OCI-LY7 (cell line): ENCODE results near the gene UBXN11. TPM values are rescaled to one million over a fixed set of nuclear protein-coding genes. Genes with fewer than 3 reads are reported as not detected.

Source experiments
- BruUV-seq: library from RNA; stranded (reverse); fragments of 400-500 nt; replicated peaks from 2 replicates; lab custom pipeline; 2021; lab: Mats Ljungman, UMichigan
- CTCF ChIA-PET: fragments of 300-600 bp; sonication (Branson Sonifier 250); formaldehyde crosslinking; loops from one replicate; lab custom pipeline; 2022; ENCODE audit warnings: antibody characterized with exemption; ENCODE audit not compliant: unreplicated experiment; lab: Charles Lee
- POLR2A ChIA-PET: fragments of 300-600 bp; sonication (Branson Sonifier 250); formaldehyde crosslinking; loops from one replicate; lab custom pipeline; 2022; ENCODE audit warnings: antibody characterized with exemption; lab: Charles Lee
- DNase-seq: peaks from one replicate; pipeline ENCODE4 v3.0.0-alpha.2; 2015; ENCODE audit warnings: low spot score
- H2AFZ ChIP-seq: fragments of 200-600 bp; sonication (generic), shearing (Covaris generic); 2 replicates; pipeline ENCODE4 v1.6.1; 2014; ENCODE audit warnings: mild to moderate bottlenecking, antibody characterized with exemption, low read length, moderate library complexity
- H3K27ac ChIP-seq: fragments of 200-600 bp; sonication (generic); 2 replicates; pipeline ENCODE4 v1.5.1; 2014; ENCODE audit warnings: mixed run types, low read depth, mild to moderate bottlenecking, moderate library complexity, low read length, inconsistent platforms; ENCODE audit not compliant: poor library complexity, severe bottlenecking
- H3K36me3 ChIP-seq: fragments of 200-600 bp; sonication (generic); 2 replicates; pipeline ENCODE4 v1.6.1; 2014; ENCODE audit warnings: mild to moderate bottlenecking, antibody characterized with exemption, low read length, moderate library complexity, mixed read lengths; ENCODE audit not compliant: insufficient read depth
- H3K4me1 ChIP-seq: fragments of 200-600 bp; sonication (generic); 2 replicates; pipeline ENCODE4 v1.5.1; 2014; ENCODE audit warnings: mild to moderate bottlenecking, low read length; ENCODE audit not compliant: insufficient read depth, poor library complexity, severe bottlenecking
- H3K4me2 ChIP-seq: fragments of 200-600 bp; sonication (generic); 2 replicates; pipeline ENCODE4 v1.6.1; 2014; ENCODE audit warnings: mild to moderate bottlenecking, low read length
- H3K4me3 ChIP-seq: fragments of 200-600 bp; sonication (generic); 2 replicates; pipeline ENCODE4 v1.5.1; 2014; ENCODE audit warnings: mild to moderate bottlenecking, low read depth, low read length; ENCODE audit not compliant: poor library complexity, severe bottlenecking
- H3K79me2 ChIP-seq: fragments of 200-600 bp; sonication (generic); 2 replicates; pipeline ENCODE4 v1.6.1; 2016; ENCODE audit warnings: low read depth, mild to moderate bottlenecking, low read length, moderate library complexity, mixed read lengths; ENCODE audit not compliant: insufficient read depth
- H3K9me2 ChIP-seq: fragments of 200-600 bp; sonication (generic); 2 replicates; pipeline ENCODE4 v1.6.1; 2016; ENCODE audit warnings: mild to moderate bottlenecking, low read length, mixed read lengths; ENCODE audit not compliant: insufficient read depth
- H3K9me3 ChIP-seq: fragments of 200-600 bp; sonication (generic); 2 replicates; pipeline ENCODE4 v1.6.1; 2014; ENCODE audit warnings: mild to moderate bottlenecking, mixed run types, low read length, mixed read lengths
- H4K20me1 ChIP-seq: fragments of 200-600 bp; sonication (generic); 2 replicates; pipeline ENCODE4 v1.6.1; 2014; ENCODE audit warnings: mild to moderate bottlenecking, antibody characterized with exemption, low read length, moderate library complexity, mixed read lengths; ENCODE audit not compliant: insufficient read depth
- CTCF ChIP-seq: fragments of 200-600 bp; sonication (generic); conservative IDR thresholded peaks from 2 replicates; pipeline ENCODE4 v1.5.1; 2014; ENCODE audit warnings: mild to moderate bottlenecking, antibody characterized with exemption, low read length, moderate library complexity, mixed read lengths
- EZH2phosphoT487 ChIP-seq: fragments of 200-600 bp; sonication (generic); IDR thresholded peaks from 2 replicates; pipeline ENCODE4 v1.6.1; 2018; ENCODE audit warnings: low read depth, borderline replicate concordance, mild to moderate bottlenecking, mixed run types, antibody characterized with exemption, low read length, moderate library complexity, mixed read lengths
- intact Hi-C: fragments of 100-400 bp; cut with micrococcal nuclease; formaldehyde crosslinking; loops from one replicate; pipeline ENCODE4 v1.10.0; 2022; ENCODE audit not compliant: unreplicated experiment
- total RNA-seq, 2 experiments: library from RNA; depleted of rRNA in 1 of 2; stranded (reverse); fragments of >200 nt in 1 of 2; shearing (Covaris generic) in 1 of 2; gene quantifications; 2 replicates each; pipeline ENCODE4 v1.2.3, GENCODE V29; 2014 to 2022

UBXN11 gene
- total RNA-seq, 2 experiments from 2014 or later: 75.8 to 111 TPM

GRCh38 chr1:26345718-26346117, 39.3 kb upstream of the UBXN11 start:
- no peaks in the 10 kb centered on the region for H4K20me1 ChIP-seq
- ChIA-PET CTCF (no interaction called here), POLR2A (interaction anchor here (0.6 kb wide), 1 partner anchor 153 kb away, joined by 5 read pairs; no protein-coding TSS in a partner anchor)
- no peaks in the 10 kb centered on the region for H3K9me3 ChIP-seq
- H3K4me2 ChIP-seq: no peak overlapping the region
- H3K4me3 ChIP-seq: no peak overlapping the region
- no peak overlapping the region for H3K27ac ChIP-seq
- TF ChIP-seq CTCF (no peak), EZH2phosphoT487 (no peak)
- H3K36me3 ChIP-seq: no peaks in the 10 kb centered on the region
- BruUV-seq: no TSS peak
- H3K79me2 ChIP-seq: no peaks in the 10 kb centered on the region
- intact Hi-C loops: no loop called here
- DNase-seq: no peak
- H3K9me2 ChIP-seq: no peaks in the 10 kb centered on the region
- H3K4me1 ChIP-seq: no peaks in the 10 kb centered on the region
- no peak overlapping the region for H2AFZ ChIP-seq

- no peak for DNase-seq
- intact Hi-C loops: no loop called here
These were observed 37.9 kb upstream of the UBXN11 start for GRCh38 chr1:26344147-26344920.

More at GRCh38 chr1:26344147-26344920, 37.9 kb upstream of the UBXN11 start:
- no peak overlapping the region for H3K4me3 ChIP-seq
- H2AFZ ChIP-seq: no peak overlapping the region
- H3K4me2 ChIP-seq: no peak overlapping the region
- no peaks in the 10 kb centered on the region for H3K4me1 ChIP-seq
- no TSS peak for BruUV-seq
- H3K9me2 ChIP-seq: no peaks in the 10 kb centered on the region
- CTCF ChIA-PET: no interaction called here
- H3K36me3 ChIP-seq: no peaks in the 10 kb centered on the region
- POLR2A ChIA-PET: no interaction called here
- H4K20me1 ChIP-seq: no peaks in the 10 kb centered on the region
- H3K27ac ChIP-seq: no peak overlapping the region
- TF ChIP-seq EZH2phosphoT487: no peak
- no peak for TF ChIP-seq CTCF
- H3K9me3 ChIP-seq: no peaks in the 10 kb centered on the region
- no peaks in the 10 kb centered on the region for H3K79me2 ChIP-seq
